ENCODE measurements around the gene SMARCC2. TPM values are rescaled to one million over a fixed set of nuclear protein-coding genes. Genes with fewer than 3 reads are reported as not detected.

Gene SMARCC2
- total and polyA plus RNA-seq, 2 of the 13 experiments (the other 11 are each of a cell fraction or from before 2014, with no cell fraction given): 21.3 to 24.1 TPM

GRCh38 chr12:56119361-56119796, 69.9 kb downstream of the SMARCC2 start (continued):
- TF ChIP-seq BRD4 (CRISPR knock-in tag; IDR thresholded peaks at IDR 0.05) (no peak), ZNF296 (CRISPR knock-in tag; conservative IDR thresholded peaks at IDR 0.05) (no peak), ZNF841 (CRISPR knock-in tag; IDR thresholded peaks at IDR 0.05; ENCODE audit: borderline replicate concordance) (no peak), ZSCAN31 (CRISPR knock-in tag; IDR thresholded peaks at IDR 0.05; ENCODE audit: low read depth) (no peak), USF2 (IDR thresholded peaks at IDR 0.05; ENCODE audit: low read depth, low read length) (0 out of 2 replicates have a peak, but pooled peaks have one; percentile 52), USF2 (CRISPR knock-in tag; IDR thresholded peaks at IDR 0.05; ENCODE audit: borderline replicate concordance) (peak; percentile 71; the same call in 1 of the 2 replicates), MEIS2 (CRISPR knock-in tag; IDR thresholded peaks at IDR 0.05) (no peak), ZNF747 (CRISPR knock-in tag; IDR thresholded peaks at IDR 0.05; ENCODE audit: borderline replicate concordance) (no peak), ETV6 (CRISPR knock-in tag; conservative IDR thresholded peaks at IDR 0.05) (no peak), PRDM10 (CRISPR knock-in tag; IDR thresholded peaks at IDR 0.05; ENCODE audit: low read depth) (no peak), ZNF382 (CRISPR knock-in tag; IDR thresholded peaks at IDR 0.05; ENCODE audit: borderline replicate concordance) (no peak), MBD4 (IDR thresholded peaks at IDR 0.05; ENCODE audit: borderline replicate concordance, low read length) (no peak), POLR2A (IDR thresholded peaks at IDR 0.05; ENCODE audit: insufficient read depth in 1 of 2, low read depth in 2 of 2, low read length in 2 of 2) (no peak), YY1 (IDR thresholded peaks at IDR 0.05; ENCODE audit: insufficient read depth, insufficient replicate concordance, low read depth, low read length) (peak; percentile 19), BORCS8-MEF2B (CRISPR knock-in tag; IDR thresholded peaks at IDR 0.05) (no peak; the same call in 1 of the 2 replicates), ZNF670 (CRISPR knock-in tag; IDR thresholded peaks at IDR 0.05; ENCODE audit: borderline replicate concordance) (no peak), U2AF1 (optimal IDR thresholded peaks at IDR 0.05; ENCODE audit: low read depth, low read length) (no peak)
- TF ChIP-seq, protein P1, sequence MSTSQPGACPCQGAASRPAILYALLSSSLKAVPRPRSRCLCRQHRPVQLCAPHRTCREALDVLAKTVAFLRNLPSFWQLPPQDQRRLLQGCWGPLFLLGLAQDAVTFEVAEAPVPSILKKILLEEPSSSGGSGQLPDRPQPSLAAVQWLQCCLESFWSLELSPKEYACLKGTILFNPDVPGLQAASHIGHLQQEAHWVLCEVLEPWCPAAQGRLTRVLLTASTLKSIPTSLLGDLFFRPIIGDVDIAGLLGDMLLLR (CRISPR knock-in tag; IDR thresholded peaks at IDR 0.05): 0 out of 2 replicates have a peak, but pooled peaks have one; percentile 39
- TF ChIP-seq, protein P2, sequence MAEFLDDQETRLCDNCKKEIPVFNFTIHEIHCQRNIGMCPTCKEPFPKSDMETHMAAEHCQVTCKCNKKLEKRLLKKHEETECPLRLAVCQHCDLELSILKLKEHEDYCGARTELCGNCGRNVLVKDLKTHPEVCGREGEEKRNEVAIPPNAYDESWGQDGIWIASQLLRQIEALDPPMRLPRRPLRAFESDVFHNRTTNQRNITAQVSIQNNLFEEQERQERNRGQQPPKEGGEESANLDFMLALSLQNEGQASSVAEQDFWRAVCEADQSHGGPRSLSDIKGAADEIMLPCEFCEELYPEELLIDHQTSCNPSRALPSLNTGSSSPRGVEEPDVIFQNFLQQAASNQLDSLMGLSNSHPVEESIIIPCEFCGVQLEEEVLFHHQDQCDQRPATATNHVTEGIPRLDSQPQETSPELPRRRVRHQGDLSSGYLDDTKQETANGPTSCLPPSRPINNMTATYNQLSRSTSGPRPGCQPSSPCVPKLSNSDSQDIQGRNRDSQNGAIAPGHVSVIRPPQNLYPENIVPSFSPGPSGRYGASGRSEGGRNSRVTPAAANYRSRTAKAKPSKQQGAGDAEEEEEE (CRISPR knock-in tag; IDR thresholded peaks at IDR 0.05; ENCODE audit: borderline replicate concordance): no peak
